Fibroblast of lung (primary cell): ENCODE results near the gene FGF18.

Source experiments
- EZH2 ChIP-seq: IDR thresholded peaks from 2 replicates; pipeline ENCODE4 v1.5.1; 2012; ENCODE audit warnings: low read length, control low read depth, mild to moderate bottlenecking; ENCODE audit errors: missing control alignments
- TF ChIP-seq, protein P1 (sequence below), 2 donors: IDR thresholded peaks in 1 of 2; conservative IDR thresholded peaks in 1 of 2; 1 replicate in 1 of 2; 2 replicates in 1 of 2; pipeline ENCODE4 v1.5.1; 2011 to 2012; ENCODE audit warnings: low read length in 2 of 2, control low read depth in 1 of 2, inconsistent platforms in 1 of 2, low read depth in 1 of 2, mild to moderate bottlenecking in 1 of 2

DNA sequence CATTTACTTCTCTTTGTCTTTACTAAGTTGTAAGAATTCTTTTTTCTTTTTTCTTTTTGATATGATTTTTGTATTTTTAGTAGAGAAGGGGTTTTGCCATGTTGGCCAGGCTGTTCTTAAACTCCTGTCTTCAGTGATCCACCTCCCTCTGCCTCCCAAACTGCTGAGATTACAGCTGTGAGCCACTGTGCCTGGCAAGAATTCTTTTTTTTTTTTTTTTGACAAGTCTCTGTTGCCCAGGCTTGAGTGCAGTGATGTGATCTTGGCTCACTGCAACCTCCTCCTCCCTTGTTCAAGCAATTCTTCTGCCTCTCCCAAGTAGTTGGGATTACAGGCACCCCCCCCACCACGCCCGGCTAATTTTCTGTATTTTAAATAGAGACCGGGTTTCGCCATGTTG is 21.8 kb upstream of the FGF18 start:
- no peak for TF ChIP-seq EZH2
- TF ChIP-seq, protein P1, sequence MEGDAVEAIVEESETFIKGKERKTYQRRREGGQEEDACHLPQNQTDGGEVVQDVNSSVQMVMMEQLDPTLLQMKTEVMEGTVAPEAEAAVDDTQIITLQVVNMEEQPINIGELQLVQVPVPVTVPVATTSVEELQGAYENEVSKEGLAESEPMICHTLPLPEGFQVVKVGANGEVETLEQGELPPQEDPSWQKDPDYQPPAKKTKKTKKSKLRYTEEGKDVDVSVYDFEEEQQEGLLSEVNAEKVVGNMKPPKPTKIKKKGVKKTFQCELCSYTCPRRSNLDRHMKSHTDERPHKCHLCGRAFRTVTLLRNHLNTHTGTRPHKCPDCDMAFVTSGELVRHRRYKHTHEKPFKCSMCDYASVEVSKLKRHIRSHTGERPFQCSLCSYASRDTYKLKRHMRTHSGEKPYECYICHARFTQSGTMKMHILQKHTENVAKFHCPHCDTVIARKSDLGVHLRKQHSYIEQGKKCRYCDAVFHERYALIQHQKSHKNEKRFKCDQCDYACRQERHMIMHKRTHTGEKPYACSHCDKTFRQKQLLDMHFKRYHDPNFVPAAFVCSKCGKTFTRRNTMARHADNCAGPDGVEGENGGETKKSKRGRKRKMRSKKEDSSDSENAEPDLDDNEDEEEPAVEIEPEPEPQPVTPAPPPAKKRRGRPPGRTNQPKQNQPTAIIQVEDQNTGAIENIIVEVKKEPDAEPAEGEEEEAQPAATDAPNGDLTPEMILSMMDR (conservative IDR thresholded peaks at IDR 0.05 in 1 of 2, IDR thresholded peaks at IDR 0.05 in 1 of 2; ENCODE audit: low read depth in 1 of 2, low read length in 2 of 2), result no peak
